Mesangial cell (primary cell): ENCODE results near the gene RAB5B. TPM values are rescaled to one million over a fixed set of nuclear protein-coding genes. Genes with fewer than 3 reads are reported as not detected.

Experiments used
- total RNA-seq: library from RNA; depleted of rRNA; stranded (reverse); fragments of >200 nt; gene quantifications from 2 replicates; pipeline ENCODE4 v1.2.3, GENCODE V29; 2015

The RAB5B gene
- total RNA-seq = 44.3 and 67.1 TPM in 2 replicates

GRCh38 chr12:55973599-55974307, at the start of gene RAB5B:
Gene RAB5B (plus strand): TSS chr12:55974078. CDS start chr12:55986961, 12,883 bp downstream.

GRCh38 chr12:55927588-55928502, 46.0 kb upstream of the RAB5B start, which contains the start of gene PYM1:
Gene PYM1 (minus strand): TSS chr12:55927894. CDS start chr12:55927761, 133 bp downstream.

GRCh38 chr12:55930771-55931316, 43.0 kb upstream of the RAB5B start, which contains the start of gene DGKA:
Gene DGKA (plus strand): TSS chr12:55931162. CDS start chr12:55936504, 5,342 bp downstream.

GRCh38 chr12:55965941-55966407, 7.9 kb upstream of the RAB5B start, which contains the start of gene PMEL:
Gene PMEL (minus strand): TSS chr12:55966042. CDS start chr12:55966011, 31 bp downstream.

GRCh38 chr12:55966408-55967281, 7.2 kb upstream of the RAB5B start, which contains the start of gene CDK2:
Gene CDK2 (plus strand): TSS chr12:55966830. CDS start chr12:55967009, 179 bp downstream.

GRCh38 chr12:55996715-55997534, 23.0 kb downstream of the RAB5B start, which contains the start of gene SUOX:
Gene SUOX (plus strand): TSS chr12:55997276. CDS start chr12:56002222, 4,946 bp downstream.

GRCh38 chr12:56020423-56021184, 46.7 kb downstream of the RAB5B start, which contains the start of gene IKZF4:
Gene IKZF4 (plus strand): TSS chr12:56021043. CDS start chr12:56021494, 451 bp downstream.

GRCh38 chr12:56041552-56042429, 67.9 kb downstream of the RAB5B start, which contains the start of gene RPS26:
Gene RPS26 (plus strand): TSS chr12:56041918. CDS start chr12:56042167, 249 bp downstream.

Other genes starting within 250 kb of the RAB5B start
- gene CD63, start 245.1 kb upstream of the RAB5B start, total RNA-seq = 754 and 976 TPM in 2 replicates
- 9.8 and 11.3 TPM in 2 replicates for gene GDF11, start 231.0 kb upstream of the RAB5B start, total RNA-seq
- 36.6 and 49.7 TPM in 2 replicates for gene SARNP, start 156.4 kb upstream of the RAB5B start, total RNA-seq
- 16.4 and 31.3 TPM in 2 replicates for gene ORMDL2, start 156.0 kb upstream of the RAB5B start, total RNA-seq
- 32.4 and 41.8 TPM in 2 replicates for gene DNAJC14, start 144.5 kb upstream of the RAB5B start, total RNA-seq
- gene MMP19, start 131.1 kb upstream of the RAB5B start, total RNA-seq = 0.98 and 3.7 TPM in 2 replicates
- gene PYM1, start 46.2 kb upstream of the RAB5B start, total RNA-seq = 23.0 and 23.7 TPM in 2 replicates
- 31.6 and 34.2 TPM in 2 replicates for gene DGKA, start 42.9 kb upstream of the RAB5B start, total RNA-seq
- 1.5 and 6.6 TPM in 2 replicates for gene PMEL, start 8.0 kb upstream of the RAB5B start, total RNA-seq
- 11.2 and 54.6 TPM in 2 replicates for gene CDK2, start 7.2 kb upstream of the RAB5B start, total RNA-seq
- gene SUOX, start 23.2 kb downstream of the RAB5B start, total RNA-seq = 14.5 and 18.4 TPM in 2 replicates
- 4.1 and 5.3 TPM in 2 replicates for gene IKZF4, start 47.0 kb downstream of the RAB5B start, total RNA-seq
- 819 and 1,390 TPM in 2 replicates for gene RPS26, start 67.8 kb downstream of the RAB5B start, total RNA-seq
- 2.3 and 5.6 TPM in 2 replicates for gene ERBB3, start 106.1 kb downstream of the RAB5B start, total RNA-seq
- 87.1 and 204 TPM in 2 replicates for gene PA2G4, start 130.5 kb downstream of the RAB5B start, total RNA-seq
- 1,989 and 2,469 TPM in 2 replicates for gene RPL41, start 142.6 kb downstream of the RAB5B start, total RNA-seq
- 2.3 and 3.0 TPM in 2 replicates for gene ZC3H10, start 144.2 kb downstream of the RAB5B start, total RNA-seq
- gene ESYT1, start 154.2 kb downstream of the RAB5B start, total RNA-seq = 318 and 340 TPM in 2 replicates
- gene MYL6B, start 178.5 kb downstream of the RAB5B start, total RNA-seq = 91.1 and 109 TPM in 2 replicates
- gene MYL6, start 184.3 kb downstream of the RAB5B start, total RNA-seq = 1,442 and 2,553 TPM in 2 replicates
- 35.0 and 49.7 TPM in 2 replicates for gene SMARCC2, start 215.4 kb downstream of the RAB5B start, total RNA-seq
- 53.6 and 72.0 TPM in 2 replicates for gene RNF41, start 247.8 kb downstream of the RAB5B start, total RNA-seq